HG02763 (cell line): Measurements from ENCODE around the gene ALG6.
"Not testable (repeated sequence)": the region's sequence is repeated elsewhere in the genome, so short reads cannot be mapped to it uniquely, and the experiment has no call there.

Experiments used
- ATAC-seq: cut with Tn5 transposase; IDR thresholded peaks from one replicate; pipeline ENCODE4 v1.9.1; 2021; ENCODE audit warnings: mild to moderate bottlenecking, moderate library complexity; ENCODE audit not compliant: unreplicated experiment

The ALG6 gene

GRCh38 chr1:63328122-63328521, 39.3 kb upstream of the ALG6 start:
- no peak for ATAC-seq

- no peak for ATAC-seq
These were observed 38.6 kb upstream of the ALG6 start for GRCh38 chr1:63328781-63329180.

- ATAC-seq = no peak
These were observed 37.7 kb upstream of the ALG6 start for GRCh38 chr1:63329621-63330330.

GRCh38 chr1:63330331-63330916, 37.0 kb upstream of the ALG6 start:
- ATAC-seq = no peak

- no peak for ATAC-seq
These were observed 25.0 kb upstream of the ALG6 start for GRCh38 chr1:63342402-63342801.

- ATAC-seq = no peak
These were observed 23.5 kb upstream of the ALG6 start for GRCh38 chr1:63343922-63344321.

GRCh38 chr1:63350320-63350719, 17.1 kb upstream of the ALG6 start:
- ATAC-seq = no peak

- ATAC-seq = no peak
These were observed 14.7 kb upstream of the ALG6 start for GRCh38 chr1:63352736-63353135.

- ATAC-seq = not testable (repeated sequence)
These were observed 11.2 kb upstream of the ALG6 start for GRCh38 chr1:63356234-63356633.

GRCh38 chr1:63359561-63359960, 7.9 kb upstream of the ALG6 start:
- no peak for ATAC-seq

- ATAC-seq = no peak
These were observed 5.4 kb upstream of the ALG6 start for GRCh38 chr1:63362073-63362472.

- ATAC-seq = no peak
These were observed 4.8 kb upstream of the ALG6 start for GRCh38 chr1:63362578-63362977.

- ATAC-seq = no peak
These were observed 4.4 kb upstream of the ALG6 start for GRCh38 chr1:63363014-63363413.

- no peak for ATAC-seq
These were observed 566 bp upstream of the ALG6 start for GRCh38 chr1:63366908-63367214.

- ATAC-seq = no peak
These were observed 704 bp downstream of the ALG6 start for GRCh38 chr1:63368131-63368530.

GRCh38 chr1:63379583-63379982, 12.2 kb downstream of the ALG6 start:
- ATAC-seq = no peak

- ATAC-seq = no peak
These were observed 14.3 kb downstream of the ALG6 start for GRCh38 chr1:63381741-63382140.

GRCh38 chr1:63401945-63402344, 34.5 kb downstream of the ALG6 start:
- ATAC-seq = no peak

GRCh38 chr1:63403386-63403785, 36.0 kb downstream of the ALG6 start:
- no peak for ATAC-seq

GRCh38 chr1:63405021-63405420, 37.6 kb downstream of the ALG6 start:
- ATAC-seq = no peak

- no peak for ATAC-seq
These were observed 38.6 kb downstream of the ALG6 start for GRCh38 chr1:63405987-63406386.

- ATAC-seq = no peak
These were observed 39.6 kb downstream of the ALG6 start for GRCh38 chr1:63407002-63407401.

- ATAC-seq = no peak
These were observed 40.9 kb downstream of the ALG6 start for GRCh38 chr1:63408331-63408730.
